GM12875 (cell line): Measurements from ENCODE around the gene SERGEF.
"Not testable (repeated sequence)": the region's sequence is repeated elsewhere in the genome, so short reads cannot be mapped to it uniquely, and the experiment has no call there.

ENCODE experiments used
- H3K4me3 ChIP-seq: one replicate; pipeline ENCODE4 v1.5.1; 2011; ENCODE audit warnings: low read depth, low read length, control low read depth
- TF ChIP-seq, protein P1 (sequence below): IDR thresholded peaks from 2 replicates; pipeline ENCODE4 v1.5.1; 2011; ENCODE audit warnings: low read depth, mild to moderate bottlenecking, control low read depth, inconsistent platforms, low read length, moderate library complexity, borderline replicate concordance; ENCODE audit not compliant: insufficient read depth

SERGEF gene

GRCh38 chr11:17883057-17883456 is 129.8 kb downstream of the SERGEF start:
- H3K4me3 ChIP-seq, result no peak overlapping the region
- TF ChIP-seq, protein P1, sequence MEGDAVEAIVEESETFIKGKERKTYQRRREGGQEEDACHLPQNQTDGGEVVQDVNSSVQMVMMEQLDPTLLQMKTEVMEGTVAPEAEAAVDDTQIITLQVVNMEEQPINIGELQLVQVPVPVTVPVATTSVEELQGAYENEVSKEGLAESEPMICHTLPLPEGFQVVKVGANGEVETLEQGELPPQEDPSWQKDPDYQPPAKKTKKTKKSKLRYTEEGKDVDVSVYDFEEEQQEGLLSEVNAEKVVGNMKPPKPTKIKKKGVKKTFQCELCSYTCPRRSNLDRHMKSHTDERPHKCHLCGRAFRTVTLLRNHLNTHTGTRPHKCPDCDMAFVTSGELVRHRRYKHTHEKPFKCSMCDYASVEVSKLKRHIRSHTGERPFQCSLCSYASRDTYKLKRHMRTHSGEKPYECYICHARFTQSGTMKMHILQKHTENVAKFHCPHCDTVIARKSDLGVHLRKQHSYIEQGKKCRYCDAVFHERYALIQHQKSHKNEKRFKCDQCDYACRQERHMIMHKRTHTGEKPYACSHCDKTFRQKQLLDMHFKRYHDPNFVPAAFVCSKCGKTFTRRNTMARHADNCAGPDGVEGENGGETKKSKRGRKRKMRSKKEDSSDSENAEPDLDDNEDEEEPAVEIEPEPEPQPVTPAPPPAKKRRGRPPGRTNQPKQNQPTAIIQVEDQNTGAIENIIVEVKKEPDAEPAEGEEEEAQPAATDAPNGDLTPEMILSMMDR, result no peak

DNA sequence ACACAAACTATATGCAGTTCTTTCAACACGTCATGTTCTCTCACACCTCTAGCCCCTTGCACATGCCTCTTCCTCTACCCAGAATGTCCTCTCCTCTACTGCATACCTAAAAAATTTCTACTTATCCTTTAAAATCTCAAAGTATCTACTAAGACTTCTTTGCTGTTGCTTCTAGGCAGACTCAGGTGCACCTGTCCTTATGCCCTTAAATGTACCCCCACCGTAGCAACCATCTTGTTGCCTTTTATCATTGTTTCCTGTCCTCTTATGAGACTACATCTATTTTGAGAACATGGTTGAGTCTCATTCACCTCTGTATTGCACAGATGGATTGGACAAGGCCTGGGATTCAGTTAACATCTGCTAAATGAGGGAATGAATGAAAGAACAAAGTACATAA is 134.1 kb downstream of the SERGEF start:
- TF ChIP-seq, protein P1, result no peak
- no peak overlapping the region for H3K4me3 ChIP-seq

- H3K4me3 ChIP-seq, result no peak overlapping the region
- TF ChIP-seq, protein P1, result no peak
These were observed 135.0 kb downstream of the SERGEF start for GRCh38 chr11:17877886-17878285.

GRCh38 chr11:17876827-17877226 is 136.0 kb downstream of the SERGEF start:
- no peak overlapping the region for H3K4me3 ChIP-seq
- TF ChIP-seq, protein P1, result no peak

- no peak overlapping the region for H3K4me3 ChIP-seq
- TF ChIP-seq, protein P1, result no peak
These were observed 137.0 kb downstream of the SERGEF start for GRCh38 chr11:17875891-17876290.

DNA sequence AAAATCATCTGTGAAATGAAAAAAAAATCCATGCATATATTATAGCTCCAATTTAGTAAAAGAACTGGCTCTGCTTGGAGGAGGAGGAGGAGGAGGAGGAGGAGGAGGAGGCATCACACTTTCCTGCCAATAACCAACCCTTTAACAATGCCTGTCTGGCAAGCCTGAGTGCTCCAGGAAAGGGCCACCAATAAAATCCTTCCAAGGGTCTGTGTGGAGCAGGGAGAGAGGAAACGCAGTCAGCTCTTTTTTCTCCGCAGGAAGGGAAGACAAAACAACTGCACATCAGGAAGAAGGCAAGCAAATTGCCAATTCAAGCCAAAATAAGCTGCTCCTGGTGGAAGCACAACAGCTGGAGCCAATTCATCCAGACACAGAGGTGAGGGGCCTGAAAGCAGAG is 139.3 kb downstream of the SERGEF start:
- TF ChIP-seq, protein P1, result no peak
- no peak overlapping the region for H3K4me3 ChIP-seq

GRCh38 chr11:17868398-17868797 is 144.4 kb downstream of the SERGEF start:
- not testable (repeated sequence) for H3K4me3 ChIP-seq

- TF ChIP-seq, protein P1, result no peak
- no peak overlapping the region for H3K4me3 ChIP-seq
These were observed 145.5 kb downstream of the SERGEF start for GRCh38 chr11:17867341-17867740.
